A549 (cell line): Measurements from ENCODE around the gene CHD9. TPM values are rescaled to one million over a fixed set of nuclear protein-coding genes. Genes with fewer than 3 reads are reported as not detected.
A peak's percentile ranks its signal among the peaks of the same experiment; 100 is the strongest.
"Not testable (repeated sequence)": the region's sequence is repeated elsewhere in the genome, so short reads cannot be mapped to it uniquely, and the experiment has no call there.

Source experiments
- ATAC-seq, 2 experiments: fragments of 200-7000 bp in 1 of 2; fragments of >200 bp in 1 of 2; cut with Nextera tagmentation in 1 of 2; cut with Tn5 transposase in 1 of 2; 3 replicates each; pipeline versions ENCODE4 v1.8.0 to v1.9.1; 2018 to 2020; ENCODE audit warnings: mild to moderate bottlenecking in 1 of 2, moderate library complexity in 1 of 2
- CTCF ChIA-PET: fragments of 300-600 bp; sonication (Branson Sonifier 250); formaldehyde crosslinking; extraction: SDS; loops from one replicate; lab custom pipeline; 2021; ENCODE audit warnings: antibody characterized with exemption, inconsistent platforms; lab: Yijun Ruan, JAX
- POLR2A ChIA-PET: fragments of 350-600 bp; formaldehyde crosslinking; extraction: SDS; loops from one replicate; lab custom pipeline; 2021; ENCODE audit warnings: antibody characterized with exemption, inconsistent platforms; lab: Yijun Ruan, JAX
- DNase-seq, 2 experiments: peaks; one replicate each; pipeline versions ENCODE4 v3.0.0 to v3.0.0-alpha.2; 2011 to 2016; ENCODE audit warnings: low read depth in 1 of 2, low spot score in 1 of 2
- FAIRE-seq: peaks from 2 replicates; lab custom pipeline; 2011; peaks lifted over from hg19 to GRCh38; lab: Jason Lieb, UNC
- H3K27ac ChIP-seq, 2 experiments: fragments of >200 bp; sonication (Bioruptor Twin); formaldehyde crosslinking; 3 replicates each; pipeline ENCODE4 v1.5.1; 2016 to 2017
- H3K4me1 ChIP-seq: fragments of >200 bp; sonication (Bioruptor Twin); formaldehyde crosslinking; 3 replicates; pipeline ENCODE4 v1.6.1; 2016
- H3K4me2 ChIP-seq: fragments of >200 bp; sonication (Bioruptor Twin); formaldehyde crosslinking; 3 replicates; pipeline ENCODE4 v1.6.1; 2016
- H3K4me3 ChIP-seq: fragments of >200 bp; sonication (Bioruptor Twin); formaldehyde crosslinking; 3 replicates; pipeline ENCODE4 v1.5.1; 2016
- H3K9me3 ChIP-seq: fragments of >200 bp; sonication (Bioruptor Twin); formaldehyde crosslinking; 3 replicates; pipeline ENCODE4 v1.6.1; 2016
- CHD2 ChIP-seq: fragments of 150-350 bp; IDR thresholded peaks from 2 replicates; pipeline ENCODE4 v1.6.1; 2014; ENCODE audit warnings: low read length; ENCODE audit not compliant: partially characterized antibody
- NR3C1 ChIP-seq: fragments of >200 bp; sonication (Bioruptor Twin); formaldehyde crosslinking; IDR thresholded peaks from 3 replicates; pipeline ENCODE4 v1.6.1; 2017
- POLR2AphosphoS2 ChIP-seq: conservative IDR thresholded peaks from 2 replicates; pipeline ENCODE4 v1.6.1; 2012; ENCODE audit warnings: low read length, improper control_type of control experiment, inconsistent platforms
- SREBF2 ChIP-seq: fragments of 450-650 bp; IDR thresholded peaks from 2 replicates; pipeline ENCODE4 v1.6.1; 2014; ENCODE audit warnings: mild to moderate bottlenecking, moderate library complexity
- TP53 ChIP-seq: fragments of 250-450 bp; sonication (Bioruptor Pico); IDR thresholded peaks from 2 replicates; pipeline ENCODE4 v1.5.0; 2021; ENCODE audit warnings: mild to moderate bottlenecking, moderate library complexity
- WGBS: methylation state at CpG from one replicate; pipeline ENCODE4 v1.1.6; 2017; ENCODE audit errors: missing lambda C conversion rate; 5-methylcytosine and 5-hydroxymethylcytosine counted together
- polyA plus RNA-seq, 4 experiments: library from polyadenylated mRNA; depleted of rRNA in 3 of 4; stranded (reverse); fragments of >200 nt; fragmentation: RNase III in 1 of 4; extraction: RNeasy Plus Mini Kit Qiagen cat#74134 plus additional on column Dnase treatment in 1 of 4; gene quantifications; 2 replicates in 3 of 4; 3 replicates in 1 of 4; pipeline ENCODE4 v1.2.3, GENCODE V29; 2011 to 2017
- TF ChIP-seq, protein P1 (sequence below): fragments of 250-450 bp; sonication (Bioruptor Pico); IDR thresholded peaks from 2 replicates; pipeline ENCODE4 v1.5.0; 2021; ENCODE audit warnings: mild to moderate bottlenecking, moderate library complexity, borderline replicate concordance
- TF ChIP-seq, protein P2 (sequence below): fragments of 200-600 bp; sonication (generic); IDR thresholded peaks from 2 replicates; pipeline ENCODE4 v1.6.1; 2016; ENCODE audit warnings: antibody characterized with exemption, mild to moderate bottlenecking, moderate library complexity
- TF ChIP-seq, protein P3 (sequence below): fragments of 450-650 bp; IDR thresholded peaks from 2 replicates; pipeline ENCODE4 v1.6.1; 2014; ENCODE audit warnings: antibody characterized with exemption

Gene CHD9
- polyA plus RNA-seq, 2 of the 4 experiments (the other 2 are of a cell fraction), result 17.8 to 51.6 TPM

DNA sequence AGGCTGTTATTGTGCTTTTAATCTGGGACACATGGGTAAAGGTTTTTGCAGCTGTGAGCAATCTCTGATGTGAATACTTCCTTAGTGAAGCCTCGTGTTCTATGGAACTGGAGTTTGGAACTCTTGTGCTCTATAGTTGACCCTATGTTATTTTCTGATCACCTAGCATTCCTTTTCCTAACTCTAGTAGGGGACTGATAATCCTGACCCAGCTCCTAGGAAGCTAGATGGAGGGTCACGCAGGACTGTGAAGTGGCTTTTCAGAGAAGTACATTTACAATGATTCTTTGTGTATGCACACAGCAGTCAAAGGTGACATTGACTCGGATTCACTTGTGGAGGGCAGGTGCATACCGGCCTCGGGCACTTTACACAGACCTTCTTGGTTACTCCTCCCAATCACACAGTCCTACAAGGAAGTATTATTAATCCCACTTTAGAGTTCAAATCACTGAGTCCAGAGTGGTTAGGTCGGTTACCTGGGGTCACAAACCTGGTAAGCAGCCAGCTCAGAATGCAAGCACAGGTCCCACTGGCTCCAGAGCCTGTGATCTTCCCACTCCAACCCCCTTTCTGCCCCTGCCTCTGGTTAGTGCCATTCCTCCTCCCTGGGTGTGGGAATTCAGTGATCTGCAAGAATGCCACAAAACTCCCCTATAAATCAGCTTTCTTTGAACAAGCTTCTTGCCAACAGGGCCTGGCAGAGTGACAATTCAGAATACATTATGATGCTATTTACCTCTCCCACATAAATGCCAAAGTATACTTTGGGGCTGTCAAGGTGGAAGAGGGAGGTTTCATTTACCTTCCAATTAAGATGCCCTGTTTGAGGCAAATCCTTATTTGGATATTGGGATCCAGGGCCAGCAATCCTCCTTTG, 9.2 kb upstream of the CHD9 start (continued):
- TF ChIP-seq, protein P1, sequence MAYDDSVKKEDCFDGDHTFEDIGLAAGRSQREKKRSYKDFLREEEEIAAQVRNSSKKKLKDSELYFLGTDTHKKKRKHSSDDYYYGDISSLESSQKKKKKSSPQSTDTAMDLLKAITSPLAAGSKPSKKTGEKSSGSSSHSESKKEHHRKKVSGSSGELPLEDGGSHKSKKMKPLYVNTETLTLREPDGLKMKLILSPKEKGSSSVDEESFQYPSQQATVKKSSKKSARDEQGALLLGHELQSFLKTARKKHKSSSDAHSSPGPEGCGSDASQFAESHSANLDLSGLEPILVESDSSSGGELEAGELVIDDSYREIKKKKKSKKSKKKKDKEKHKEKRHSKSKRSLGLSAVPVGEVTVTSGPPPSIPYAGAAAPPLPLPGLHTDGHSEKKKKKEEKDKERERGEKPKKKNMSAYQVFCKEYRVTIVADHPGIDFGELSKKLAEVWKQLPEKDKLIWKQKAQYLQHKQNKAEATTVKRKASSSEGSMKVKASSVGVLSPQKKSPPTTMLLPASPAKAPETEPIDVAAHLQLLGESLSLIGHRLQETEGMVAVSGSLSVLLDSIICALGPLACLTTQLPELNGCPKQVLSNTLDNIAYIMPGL (CRISPR knock-in tag), result no peak
- TF ChIP-seq, protein P2, sequence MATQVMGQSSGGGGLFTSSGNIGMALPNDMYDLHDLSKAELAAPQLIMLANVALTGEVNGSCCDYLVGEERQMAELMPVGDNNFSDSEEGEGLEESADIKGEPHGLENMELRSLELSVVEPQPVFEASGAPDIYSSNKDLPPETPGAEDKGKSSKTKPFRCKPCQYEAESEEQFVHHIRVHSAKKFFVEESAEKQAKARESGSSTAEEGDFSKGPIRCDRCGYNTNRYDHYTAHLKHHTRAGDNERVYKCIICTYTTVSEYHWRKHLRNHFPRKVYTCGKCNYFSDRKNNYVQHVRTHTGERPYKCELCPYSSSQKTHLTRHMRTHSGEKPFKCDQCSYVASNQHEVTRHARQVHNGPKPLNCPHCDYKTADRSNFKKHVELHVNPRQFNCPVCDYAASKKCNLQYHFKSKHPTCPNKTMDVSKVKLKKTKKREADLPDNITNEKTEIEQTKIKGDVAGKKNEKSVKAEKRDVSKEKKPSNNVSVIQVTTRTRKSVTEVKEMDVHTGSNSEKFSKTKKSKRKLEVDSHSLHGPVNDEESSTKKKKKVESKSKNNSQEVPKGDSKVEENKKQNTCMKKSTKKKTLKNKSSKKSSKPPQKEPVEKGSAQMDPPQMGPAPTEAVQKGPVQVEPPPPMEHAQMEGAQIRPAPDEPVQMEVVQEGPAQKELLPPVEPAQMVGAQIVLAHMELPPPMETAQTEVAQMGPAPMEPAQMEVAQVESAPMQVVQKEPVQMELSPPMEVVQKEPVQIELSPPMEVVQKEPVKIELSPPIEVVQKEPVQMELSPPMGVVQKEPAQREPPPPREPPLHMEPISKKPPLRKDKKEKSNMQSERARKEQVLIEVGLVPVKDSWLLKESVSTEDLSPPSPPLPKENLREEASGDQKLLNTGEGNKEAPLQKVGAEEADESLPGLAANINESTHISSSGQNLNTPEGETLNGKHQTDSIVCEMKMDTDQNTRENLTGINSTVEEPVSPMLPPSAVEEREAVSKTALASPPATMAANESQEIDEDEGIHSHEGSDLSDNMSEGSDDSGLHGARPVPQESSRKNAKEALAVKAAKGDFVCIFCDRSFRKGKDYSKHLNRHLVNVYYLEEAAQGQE, result no peak

DNA sequence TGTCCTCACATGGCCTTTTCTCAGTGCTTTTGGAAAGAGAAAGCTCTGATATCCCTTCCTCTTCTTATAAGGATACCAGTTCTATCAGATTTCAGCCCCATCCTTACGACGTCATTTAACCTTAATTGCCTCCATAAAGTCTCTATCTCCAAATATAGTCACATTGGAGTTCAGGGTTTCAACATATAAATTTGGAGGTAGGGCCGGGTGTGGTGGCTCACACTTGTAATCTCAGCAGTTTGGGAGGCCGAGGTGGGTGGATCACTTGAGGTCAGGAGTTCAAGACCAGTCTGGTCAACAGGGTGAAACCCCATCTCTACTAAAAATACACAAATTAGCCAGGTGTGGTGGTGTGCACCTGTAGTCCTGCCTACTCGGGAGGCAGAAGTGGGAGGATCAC, 7.3 kb upstream of the CHD9 start:
- WGBS, result 82% methylated on average over 5 of the region's 5 CpGs
- H3K27ac ChIP-seq, DNase-seq, POLR2A ChIA-PET, H3K9me3 ChIP-seq, H3K4me3 ChIP-seq, ATAC-seq, FAIRE-seq, H3K4me2 ChIP-seq: not testable (repeated sequence)
- peaks cover 28% of the 10 kb centered on the region for H3K4me1 ChIP-seq
- CTCF ChIA-PET, result interaction anchor here (1.7 kb wide), 1 partner anchor 12 kb away, joined by 3 read pairs; no protein-coding TSS in a partner anchor

GRCh38 chr16:53048139-53048915, 6.5 kb upstream of the CHD9 start:
- no peak for FAIRE-seq
- Histone ChIP-seq H3K4me2 (0 out of 3 replicates have a peak overlapping the region, but pooled peaks have one; percentile 8), H3K27ac (0 out of 6 replicates have a peak overlapping the region, but pooled peaks of 1 of the 2 experiments have one; percentile 14), H3K9me3 (no peaks in the 10 kb centered on the region; the same call in 2 of the 3 replicates), H3K4me3 (no peak overlapping the region), H3K4me1 (peaks cover 30% of the 10 kb centered on the region)
- TF ChIP-seq TP53 (CRISPR knock-in tag), result no peak
- TF ChIP-seq SREBF2, result no peak
- no peak for TF ChIP-seq NR3C1
- no peak for TF ChIP-seq POLR2AphosphoS2
- TF ChIP-seq CHD2, result no peak
- TF ChIP-seq, protein P3, sequence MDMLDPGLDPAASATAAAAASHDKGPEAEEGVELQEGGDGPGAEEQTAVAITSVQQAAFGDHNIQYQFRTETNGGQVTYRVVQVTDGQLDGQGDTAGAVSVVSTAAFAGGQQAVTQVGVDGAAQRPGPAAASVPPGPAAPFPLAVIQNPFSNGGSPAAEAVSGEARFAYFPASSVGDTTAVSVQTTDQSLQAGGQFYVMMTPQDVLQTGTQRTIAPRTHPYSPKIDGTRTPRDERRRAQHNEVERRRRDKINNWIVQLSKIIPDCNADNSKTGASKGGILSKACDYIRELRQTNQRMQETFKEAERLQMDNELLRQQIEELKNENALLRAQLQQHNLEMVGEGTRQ, result no peak
- no peak for DNase-seq
- ChIA-PET CTCF (interaction anchor here (1.9 kb wide), 1 partner anchor 27 kb away, joined by 6 read pairs; no protein-coding TSS in a partner anchor), POLR2A (no interaction called here)
- WGBS, result 60% methylated on average over 4 of the region's 4 CpGs
- ATAC-seq, result no peak

DNA sequence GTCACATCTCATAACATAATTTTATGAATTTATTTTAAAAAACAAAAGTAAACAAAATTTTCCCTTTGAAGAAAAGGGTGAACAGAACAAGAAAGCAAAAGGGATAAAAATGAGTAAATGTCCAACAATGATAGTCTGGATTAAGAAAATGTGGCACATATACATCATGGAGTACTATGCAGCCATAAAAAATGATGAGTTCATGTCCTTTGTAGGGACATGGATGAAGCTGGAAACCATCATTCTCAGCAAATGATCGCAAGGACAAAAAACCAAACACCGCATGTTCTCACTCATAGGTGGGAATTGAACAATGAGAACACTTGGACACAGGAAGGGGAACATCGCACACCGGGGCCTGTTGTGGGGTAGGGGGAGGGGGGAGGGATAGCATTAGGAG, 3.5 kb upstream of the CHD9 start:
- POLR2A ChIA-PET, result interaction anchor here (1.7 kb wide), 1 partner anchor 48 kb away, joined by 21 read pairs; no protein-coding TSS in a partner anchor
- ATAC-seq, H3K4me2 ChIP-seq, H3K9me3 ChIP-seq, DNase-seq, FAIRE-seq, H3K4me3 ChIP-seq, CTCF ChIA-PET, H3K27ac ChIP-seq: not testable (repeated sequence)
- WGBS, result 88% methylated on average over 2 of the region's 4 CpGs
- peaks cover 34% of the 10 kb centered on the region for H3K4me1 ChIP-seq
